ENCODE measurements around the gene FAM76B. TPM values are rescaled to one million over a fixed set of nuclear protein-coding genes. Genes with fewer than 3 reads are reported as not detected.

Gene FAM76B
- total RNA-seq, 4 donors from 2014 or later: 7.0 to 40.4 (median 31.2) TPM

GRCh38 chr11:95788921-95789505 is 569 bp downstream of the FAM76B start:
- in situ Hi-C loops (cut with MboI; ENCODE audit: low pct_ligation_motif_present in 1 of 4, low pct_unique_long_range_greater_than_20kb in 1 of 4, low sequenced_read_pairs in 3 of 4): loop anchor here in 1 of 4 donors (25.0 kb wide), 1 partner anchor 1302 kb away; the partner anchor contains the start of genes ANKRD49 and MRE11
- intact Hi-C loops (cut with DNase I; ENCODE audit: low total_unique reads): no loop called here

DNA sequence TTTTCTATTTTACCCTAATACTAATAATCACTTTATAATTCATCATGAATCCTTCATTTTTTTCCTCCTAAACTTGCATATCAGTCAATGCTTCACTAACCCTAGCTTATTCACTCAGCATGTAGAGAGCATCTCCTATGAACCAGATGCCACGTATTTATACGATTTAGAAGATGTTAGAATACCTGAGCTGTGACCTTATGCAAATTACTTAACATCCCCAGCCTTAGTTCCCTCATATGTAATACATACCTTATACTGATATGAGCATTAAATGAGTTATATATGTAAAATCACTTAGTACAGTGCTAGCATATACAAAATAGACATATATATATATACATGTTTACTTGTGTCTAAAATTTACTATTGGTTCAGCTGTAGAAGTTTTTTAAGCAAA is 9.0 kb downstream of the FAM76B start:
- Histone ChIP-seq H3K4me1 (no peaks in the 10 kb centered on the region), H3K36me3 (peaks cover 0 to 74% (median 32%) of the 10 kb centered on the region in 4 donors), H3K9me3 (no peaks in the 10 kb centered on the region), H3K27ac (no peak overlapping the region), H3K4me3 (no peak overlapping the region), H3K27me3 (no peaks in the 10 kb centered on the region)
- intact Hi-C loops (cut with DNase I; ENCODE audit: low total_unique reads): no loop called here
- no peak for DNase-seq
- in situ Hi-C loops (cut with MboI; ENCODE audit: low pct_ligation_motif_present in 1 of 4, low pct_unique_long_range_greater_than_20kb in 1 of 4, low sequenced_read_pairs in 3 of 4): loop anchor here in 1 of 4 donors (25.0 kb wide), 1 partner anchor 1293 kb away; the partner anchor contains the start of genes ANKRD49 and MRE11
- no peak for TF ChIP-seq POLR2A (IDR thresholded peaks at IDR 0.05)
- 64 to 88% methylated on average over 2 of the region's 2 CpGs for WGBS, 2 donors (ENCODE audit: low coverage in 1 of 2)

More at GRCh38 chr11:95788921-95789505, 569 bp downstream of the FAM76B start:
- DNase-seq: peak; percentile 13
- TF ChIP-seq POLR2AphosphoS5 (IDR thresholded peaks at IDR 0.05) (no peak), POLR2A (IDR thresholded peaks at IDR 0.05) (no peak), CTCF (IDR thresholded peaks at IDR 0.05) (peak in 2 of 5 experiments; percentile 7 to 18)
- Histone ChIP-seq H3K4me3 (peak overlapping the region; percentile 67 to 97 (median 92)), H3K27ac (peak overlapping the region; percentile 92 to 99 (median 96)), H3K27me3 (no peaks in the 10 kb centered on the region), H3K4me1 (peaks cover 14 to 30% (median 20%) of the 10 kb centered on the region in 4 donors), H3K9me3 (no peaks in the 10 kb centered on the region), H3K36me3 (peaks cover 0 to 16% (median 4%) of the 10 kb centered on the region in 4 donors)
- WGBS, 2 donors (ENCODE audit: low coverage in 1 of 2): 0% methylated on average over 30 of the region's 34 CpGs; no CpG with 5 or more reads in 1 of the 2 donors

DNA sequence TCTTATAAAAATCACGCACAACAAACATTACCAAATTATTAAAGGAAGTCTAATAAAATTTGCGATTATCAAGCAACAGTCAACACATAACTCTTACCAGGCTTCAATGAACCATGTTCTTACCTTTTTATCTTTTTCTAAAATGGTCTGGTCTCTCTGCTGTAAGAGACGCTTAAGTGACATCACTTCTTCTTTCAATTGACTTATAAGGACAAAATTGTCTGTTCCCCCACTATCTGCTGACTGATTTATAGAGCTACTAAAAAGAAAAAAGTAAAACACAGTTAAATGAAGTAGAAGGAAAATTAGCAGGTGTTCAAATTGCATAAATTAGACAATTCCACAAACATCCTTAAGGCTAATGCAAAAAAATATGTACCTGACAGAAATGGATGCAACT is 10.9 kb downstream of the FAM76B start:
- in situ Hi-C loops (cut with MboI; ENCODE audit: low pct_ligation_motif_present in 1 of 4, low pct_unique_long_range_greater_than_20kb in 1 of 4, low sequenced_read_pairs in 3 of 4): loop anchor here in 1 of 4 donors (25.0 kb wide), 1 partner anchor 1291 kb away; the partner anchor contains the start of genes ANKRD49 and MRE11
- Histone ChIP-seq H3K9me3 (no peaks in the 10 kb centered on the region), H3K27me3 (no peaks in the 10 kb centered on the region), H3K36me3 (peaks cover 0 to 75% (median 36%) of the 10 kb centered on the region in 4 donors), H3K4me3 (no peak overlapping the region), H3K27ac (no peak overlapping the region), H3K4me1 (no peaks in the 10 kb centered on the region)
- TF ChIP-seq POLR2AphosphoS5 (IDR thresholded peaks at IDR 0.05) (no peak), POLR2A (IDR thresholded peaks at IDR 0.05) (no peak), EP300 (IDR thresholded peaks at IDR 0.05; ENCODE audit: low read depth) (no peak), CTCF (IDR thresholded peaks at IDR 0.05) (no peak)
- intact Hi-C loops (cut with DNase I; ENCODE audit: low total_unique reads): no loop called here
- 84 to 86% methylated on average over 3 of the region's 3 CpGs for WGBS, 2 donors (ENCODE audit: low coverage in 1 of 2)
- DNase-seq: no peak

GRCh38 chr11:95776859-95777258 is 12.7 kb downstream of the FAM76B start:
- no peak for DNase-seq
- H3K4me3 ChIP-seq: no peak overlapping the region
- no peak for TF ChIP-seq POLR2AphosphoS5 (IDR thresholded peaks at IDR 0.05)
- no peak for TF ChIP-seq CTCF (IDR thresholded peaks at IDR 0.05)
- TF ChIP-seq POLR2A (IDR thresholded peaks at IDR 0.05): no peak
- TF ChIP-seq EP300 (IDR thresholded peaks at IDR 0.05; ENCODE audit: low read depth): no peak
- H3K27ac ChIP-seq: no peak overlapping the region
- H3K4me1 ChIP-seq: no peaks in the 10 kb centered on the region
- H3K27me3 ChIP-seq: no peaks in the 10 kb centered on the region
- H3K9me3 ChIP-seq: no peaks in the 10 kb centered on the region
- in situ Hi-C loops (cut with MboI; ENCODE audit: low pct_ligation_motif_present in 1 of 4, low pct_unique_long_range_greater_than_20kb in 1 of 4, low sequenced_read_pairs in 3 of 4): loop anchor here in 1 of 4 donors (25.0 kb wide), 1 partner anchor 1290 kb away; the partner anchor contains the start of genes ANKRD49 and MRE11
- peaks cover 0 to 68% (median 33%) of the 10 kb centered on the region in 4 donors for H3K36me3 ChIP-seq
- intact Hi-C loops (cut with DNase I; ENCODE audit: low total_unique reads): no loop called here

All from transverse colon (tissue), 4 donors.